ENCODE results near the gene ZNF385D. TPM values are rescaled to one million over a fixed set of nuclear protein-coding genes. Genes with fewer than 3 reads are reported as not detected.
"Not testable (repeated sequence)": the region's sequence is repeated elsewhere in the genome, so short reads cannot be mapped to it uniquely, and the experiment has no call there.

ZNF385D gene
- total RNA-seq, 1 donor from 2014 or later, result 2.6 TPM

- no peak for DNase-seq (ENCODE audit: missing footprints)
These were observed 317.3 kb downstream of the ZNF385D start for GRCh38 chr3:21433751-21434150.

GRCh38 chr3:21426920-21427319, 324.1 kb downstream of the ZNF385D start:
- DNase-seq (ENCODE audit: missing footprints), result no peak
- intact Hi-C loops (cut with DNase I), result no loop called here
- no peak for ATAC-seq

More at GRCh38 chr3:21433751-21434150, 317.3 kb downstream of the ZNF385D start:
- intact Hi-C loops (cut with DNase I), result no loop called here
- ATAC-seq, result no peak

- intact Hi-C loops (cut with DNase I), result no loop called here
- DNase-seq (ENCODE audit: missing footprints) (no peak), ATAC-seq (no peak)
These were observed 325.3 kb downstream of the ZNF385D start for GRCh38 chr3:21425715-21426114.

- ATAC-seq, result no peak
- intact Hi-C loops (cut with DNase I), result no loop called here
- DNase-seq (ENCODE audit: missing footprints), result no peak
These were observed 329.9 kb downstream of the ZNF385D start for GRCh38 chr3:21421096-21421495.

GRCh38 chr3:21417991-21418390, 333.0 kb downstream of the ZNF385D start:
- DNase-seq (ENCODE audit: missing footprints) (no peak), ATAC-seq (no peak)
- intact Hi-C loops (cut with DNase I), result no loop called here

- intact Hi-C loops (cut with DNase I), result no loop called here
- ATAC-seq (no peak), DNase-seq (ENCODE audit: missing footprints) (no peak)
These were observed 336.5 kb downstream of the ZNF385D start for GRCh38 chr3:21414506-21414905.

- DNase-seq (ENCODE audit: missing footprints) (no peak), ATAC-seq (no peak)
- intact Hi-C loops (cut with DNase I), result no loop called here
These were observed 340.0 kb downstream of the ZNF385D start for GRCh38 chr3:21411058-21411457.

GRCh38 chr3:21409401-21409800, 341.6 kb downstream of the ZNF385D start:
- no peak for DNase-seq (ENCODE audit: missing footprints)
- no peak for ATAC-seq
- intact Hi-C loops (cut with DNase I), result no loop called here

GRCh38 chr3:21407743-21408142, 343.3 kb downstream of the ZNF385D start:
- intact Hi-C loops (cut with DNase I), result no loop called here
- no peak for DNase-seq (ENCODE audit: missing footprints)
- no peak for ATAC-seq

GRCh38 chr3:21405671-21406667, 345.0 kb downstream of the ZNF385D start:
- DNase-seq (ENCODE audit: missing footprints) (no peak), ATAC-seq (no peak)
- intact Hi-C loops (cut with DNase I), result no loop called here

GRCh38 chr3:21398461-21398860, 352.5 kb downstream of the ZNF385D start:
- ATAC-seq (no peak), DNase-seq (ENCODE audit: missing footprints) (no peak)
- intact Hi-C loops (cut with DNase I), result no loop called here

- DNase-seq (ENCODE audit: missing footprints), result no peak
- intact Hi-C loops (cut with DNase I), result no loop called here
- no peak for ATAC-seq
These were observed 357.2 kb downstream of the ZNF385D start for GRCh38 chr3:21393683-21394311.

- intact Hi-C loops (cut with DNase I), result no loop called here
- no peak for ATAC-seq
These were observed 358.5 kb downstream of the ZNF385D start for GRCh38 chr3:21392526-21392925.

GRCh38 chr3:21390856-21391255, 360.2 kb downstream of the ZNF385D start:
- DNase-seq (ENCODE audit: missing footprints) (no peak), ATAC-seq (no peak)
- intact Hi-C loops (cut with DNase I), result no loop called here

More at GRCh38 chr3:21392526-21392925, 358.5 kb downstream of the ZNF385D start:
- DNase-seq (ENCODE audit: missing footprints), result no peak

GRCh38 chr3:21390136-21390535, 360.9 kb downstream of the ZNF385D start:
- DNase-seq (ENCODE audit: missing footprints) (no peak), ATAC-seq (no peak)
- intact Hi-C loops (cut with DNase I), result no loop called here

- intact Hi-C loops (cut with DNase I); ATAC-seq: not testable (repeated sequence)
- DNase-seq (ENCODE audit: missing footprints), result peak; percentile 39
These were observed 363.7 kb downstream of the ZNF385D start for GRCh38 chr3:21387142-21387826.

GRCh38 chr3:21378036-21378435, 373.0 kb downstream of the ZNF385D start:
- DNase-seq (ENCODE audit: missing footprints); intact Hi-C loops (cut with DNase I): not testable (repeated sequence)

GRCh38 chr3:21377071-21377769, 373.8 kb downstream of the ZNF385D start:
- intact Hi-C loops (cut with DNase I), result no loop called here
- ATAC-seq (no peak), DNase-seq (ENCODE audit: missing footprints) (no peak)

More at GRCh38 chr3:21378036-21378435, 373.0 kb downstream of the ZNF385D start:
- not testable (repeated sequence) for ATAC-seq

- ATAC-seq, result no peak
- DNase-seq (ENCODE audit: missing footprints), result no peak
- intact Hi-C loops (cut with DNase I), result no loop called here
These were observed 378.7 kb downstream of the ZNF385D start for GRCh38 chr3:21372316-21372715.

All from Right ventricle myocardium inferior (tissue), 1 donor.